Tibial nerve (tissue), 4 donors: ENCODE results near the gene DZANK1. TPM values are rescaled to one million over a fixed set of nuclear protein-coding genes. Genes with fewer than 3 reads are reported as not detected.
"Not testable (repeated sequence)": the region's sequence is repeated elsewhere in the genome, so short reads cannot be mapped to it uniquely, and the experiment has no call there.

Experiments
- DNase-seq, 2 donors: peaks; one replicate each; pipeline ENCODE4 v3.0.0-alpha.2; 2019; ENCODE audit warnings: low spot score in 2 of 2
- H3K27ac ChIP-seq, 4 donors: fragments of 200-600 bp; sonication (generic) in 3 of 4; one replicate each; pipeline ENCODE4 v1.5.1; 2017 to 2019; ENCODE audit warnings: mild to moderate bottlenecking in 1 of 4
- H3K27me3 ChIP-seq, 2 donors: fragments of 200-600 bp; sonication (generic) in 1 of 2; one replicate each; pipeline versions ENCODE4 v1.5.1 to v1.6.0; 2017 to 2019
- H3K36me3 ChIP-seq, 3 donors: fragments of 200-600 bp; sonication (generic); one replicate each; pipeline ENCODE4 v1.5.1; 2018 to 2019
- H3K4me1 ChIP-seq, 4 donors: fragments of 200-600 bp; sonication (generic) in 3 of 4; one replicate each; pipeline ENCODE4 v1.5.1; 2017 to 2019
- H3K4me3 ChIP-seq, 4 donors: fragments of 200-600 bp; sonication (generic) in 3 of 4; one replicate each; pipeline ENCODE4 v1.5.1; 2017 to 2019; ENCODE audit warnings: mild to moderate bottlenecking in 1 of 4, moderate library complexity in 1 of 4
- H3K9me3 ChIP-seq, 4 donors: fragments of 200-600 bp; sonication (generic) in 3 of 4; one replicate each; pipeline ENCODE4 v1.5.1; 2017 to 2019
- EP300 ChIP-seq, 2 donors: sonication (generic); formaldehyde crosslinking; IDR thresholded peaks; one replicate each; pipeline ENCODE4 v1.6.1; 2017; ENCODE audit warnings: antibody characterized with exemption in 2 of 2, mild to moderate bottlenecking in 1 of 2
- POLR2A ChIP-seq, 2 donors: fragments of 450-650 bp; IDR thresholded peaks; one replicate each; pipeline ENCODE4 v1.6.1; 2017; ENCODE audit warnings: antibody characterized with exemption in 2 of 2, mild to moderate bottlenecking in 2 of 2, moderate library complexity in 2 of 2
- WGBS, 2 donors: methylation state at CpG; one replicate each; pipeline ENCODE4 v1.1.5; 2018; 5-methylcytosine and 5-hydroxymethylcytosine counted together
- small RNA-seq: library from RNA; depleted of rRNA; stranded (forward); fragments of <200 nt; gene quantifications from one replicate; pipeline ENCODE3, GENCODE V24; 2016
- total RNA-seq, 4 donors: library from RNA; depleted of rRNA; stranded (reverse); fragments of >200 nt; gene quantifications; one replicate each; pipeline ENCODE4 v1.1.0, GENCODE V29; 2016
- TF ChIP-seq, protein P1 (sequence below), 5 experiments: fragments of 200-600 bp in 3 of 5; fragments of 450-650 bp in 2 of 5; sonication (generic) in 3 of 5; IDR thresholded peaks; one replicate each; pipeline ENCODE4 v1.5.1; 2016 to 2019; ENCODE audit warnings: antibody characterized with exemption in 5 of 5, mild to moderate bottlenecking in 3 of 5, moderate library complexity in 2 of 5

The DZANK1 gene
- total RNA-seq, 4 donors from 2014 or later = 1.6 to 4.2 (median 2.8) TPM

DNA sequence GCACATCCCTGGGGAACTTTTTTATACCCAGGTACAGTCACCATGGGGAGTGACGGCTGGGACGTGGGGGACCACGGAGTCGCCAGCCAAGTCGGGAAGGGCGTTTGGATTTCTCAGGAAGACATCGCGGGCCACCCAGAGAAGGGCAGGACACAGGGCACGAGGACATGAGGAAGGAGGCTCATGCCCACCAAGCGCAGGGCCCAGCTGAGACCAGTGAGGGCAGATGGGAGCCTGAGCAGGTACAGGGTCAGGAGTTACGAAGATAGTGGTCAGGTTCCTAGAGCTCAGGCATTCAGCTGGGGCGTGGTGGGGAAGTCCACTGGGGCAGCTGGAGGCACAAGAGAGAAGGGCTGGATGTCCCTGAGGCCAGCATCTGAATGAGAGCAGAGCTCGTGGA lies 103.9 kb downstream of the DZANK1 start:
- 92 to 93% methylated on average over 13 of the region's 13 CpGs for WGBS, 2 donors
- no peak for DNase-seq

DNA sequence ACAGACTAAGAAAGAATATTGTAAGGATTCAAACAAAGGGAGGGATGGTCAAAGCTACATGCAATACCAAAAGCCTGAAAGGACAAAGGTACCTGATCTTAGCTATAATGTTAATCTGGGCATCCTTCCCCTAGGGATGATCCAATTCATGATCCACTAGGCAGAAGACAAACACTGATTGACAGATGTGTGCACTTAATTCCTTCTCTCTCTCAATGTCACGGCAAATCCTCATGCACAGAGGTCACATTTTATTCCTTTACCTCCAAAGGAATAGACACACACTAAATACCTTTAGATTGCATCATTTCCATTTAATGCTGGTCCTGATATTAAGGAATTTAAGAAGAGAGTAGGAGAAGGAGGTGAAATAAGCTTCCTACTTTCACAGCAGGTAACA lies 105.2 kb downstream of the DZANK1 start:
- Histone ChIP-seq H3K36me3 (no peaks in the 10 kb centered on the region), H3K9me3 (no peaks in the 10 kb centered on the region), H3K27me3 (no peaks in the 10 kb centered on the region), H3K4me3 (no peak overlapping the region), H3K4me1 (no peaks in the 10 kb centered on the region), H3K27ac (no peak overlapping the region)
- 77 to 90% methylated on average over 1 of the region's 1 CpG for WGBS, 2 donors
- TF ChIP-seq, protein P1, sequence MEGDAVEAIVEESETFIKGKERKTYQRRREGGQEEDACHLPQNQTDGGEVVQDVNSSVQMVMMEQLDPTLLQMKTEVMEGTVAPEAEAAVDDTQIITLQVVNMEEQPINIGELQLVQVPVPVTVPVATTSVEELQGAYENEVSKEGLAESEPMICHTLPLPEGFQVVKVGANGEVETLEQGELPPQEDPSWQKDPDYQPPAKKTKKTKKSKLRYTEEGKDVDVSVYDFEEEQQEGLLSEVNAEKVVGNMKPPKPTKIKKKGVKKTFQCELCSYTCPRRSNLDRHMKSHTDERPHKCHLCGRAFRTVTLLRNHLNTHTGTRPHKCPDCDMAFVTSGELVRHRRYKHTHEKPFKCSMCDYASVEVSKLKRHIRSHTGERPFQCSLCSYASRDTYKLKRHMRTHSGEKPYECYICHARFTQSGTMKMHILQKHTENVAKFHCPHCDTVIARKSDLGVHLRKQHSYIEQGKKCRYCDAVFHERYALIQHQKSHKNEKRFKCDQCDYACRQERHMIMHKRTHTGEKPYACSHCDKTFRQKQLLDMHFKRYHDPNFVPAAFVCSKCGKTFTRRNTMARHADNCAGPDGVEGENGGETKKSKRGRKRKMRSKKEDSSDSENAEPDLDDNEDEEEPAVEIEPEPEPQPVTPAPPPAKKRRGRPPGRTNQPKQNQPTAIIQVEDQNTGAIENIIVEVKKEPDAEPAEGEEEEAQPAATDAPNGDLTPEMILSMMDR (IDR thresholded peaks at IDR 0.05) = no peak
- TF ChIP-seq EP300 (IDR thresholded peaks at IDR 0.05) (no peak), POLR2A (IDR thresholded peaks at IDR 0.05) (no peak)
- DNase-seq = no peak

More for the DNA sequence above, 103.9 kb downstream of the DZANK1 start:
- H3K9me3 ChIP-seq = no peaks in the 10 kb centered on the region
- H3K4me1 ChIP-seq = no peaks in the 10 kb centered on the region
- no peak overlapping the region for H3K27ac ChIP-seq
- TF ChIP-seq POLR2A (IDR thresholded peaks at IDR 0.05) = no peak
- TF ChIP-seq, protein P1 (IDR thresholded peaks at IDR 0.05) = no peak
- TF ChIP-seq EP300 (IDR thresholded peaks at IDR 0.05) = no peak
- H3K4me3 ChIP-seq = no peak overlapping the region
- H3K27me3 ChIP-seq = no peaks in the 10 kb centered on the region
- no peaks in the 10 kb centered on the region for H3K36me3 ChIP-seq

DNA sequence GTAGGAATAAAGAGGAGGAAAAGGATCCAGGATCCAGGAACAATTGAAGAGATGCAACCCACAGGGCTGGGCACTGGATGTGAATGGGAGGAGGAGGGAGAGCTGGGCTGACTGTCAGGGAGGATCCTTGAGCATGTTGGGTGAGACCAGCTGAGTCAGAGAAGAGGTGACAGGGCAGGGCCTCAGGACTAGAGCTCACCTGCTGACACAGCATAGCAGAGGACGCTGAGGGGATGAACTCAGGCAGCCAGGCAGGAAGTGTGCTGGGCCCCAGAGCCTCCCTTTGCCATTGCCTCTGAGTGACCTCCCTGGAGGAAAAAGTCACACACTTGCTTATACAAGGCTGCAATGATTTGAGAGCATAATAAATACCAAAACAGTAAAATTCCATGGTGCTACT lies 106.2 kb downstream of the DZANK1 start:
- no peaks in the 10 kb centered on the region for H3K27me3 ChIP-seq
- no peak overlapping the region for H3K4me3 ChIP-seq
- WGBS, 2 donors = 9 to 24% methylated on average over 1 of the region's 1 CpG
- H3K4me1 ChIP-seq = no peaks in the 10 kb centered on the region
- DNase-seq = no peak
- no peak overlapping the region for H3K27ac ChIP-seq
- peaks cover 0 to 4% (median 0%) of the 10 kb centered on the region in 4 donors for H3K9me3 ChIP-seq
- H3K36me3 ChIP-seq = no peaks in the 10 kb centered on the region
- TF ChIP-seq EP300 (IDR thresholded peaks at IDR 0.05) (no peak), POLR2A (IDR thresholded peaks at IDR 0.05) (no peak)
- TF ChIP-seq, protein P1 (IDR thresholded peaks at IDR 0.05) = no peak

DNA sequence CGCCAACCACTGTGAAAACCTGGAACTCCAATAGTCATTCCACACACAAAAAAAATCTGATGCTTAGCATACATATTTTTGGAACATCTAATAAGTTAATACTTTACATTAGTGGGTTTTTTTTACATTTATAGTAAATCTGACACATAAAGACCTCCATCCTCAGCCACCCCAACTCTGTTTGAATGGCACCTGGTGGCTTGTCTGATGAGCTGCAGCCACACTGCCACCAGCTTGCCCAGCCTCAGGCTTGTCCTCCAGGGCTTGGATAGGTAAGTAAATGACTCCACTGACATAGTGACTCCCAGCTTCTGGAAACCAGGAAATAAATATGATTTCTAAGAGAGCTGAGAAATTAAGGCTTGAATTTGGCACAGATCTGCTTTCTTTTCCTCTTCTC lies 107.0 kb downstream of the DZANK1 start:
- WGBS, 2 donors = 91 to 95% methylated on average over 1 of the region's 1 CpG
- TF ChIP-seq POLR2A (IDR thresholded peaks at IDR 0.05) (no peak), EP300 (IDR thresholded peaks at IDR 0.05) (no peak)
- TF ChIP-seq, protein P1 (IDR thresholded peaks at IDR 0.05) = no peak
- no peak overlapping the region for H3K4me3 ChIP-seq
- no peaks in the 10 kb centered on the region for H3K36me3 ChIP-seq
- peaks cover 0 to 9% (median 0%) of the 10 kb centered on the region in 4 donors for H3K9me3 ChIP-seq
- no peak overlapping the region for H3K27ac ChIP-seq
- H3K4me1 ChIP-seq = no peaks in the 10 kb centered on the region
- DNase-seq = no peak
- no peaks in the 10 kb centered on the region for H3K27me3 ChIP-seq

DNA sequence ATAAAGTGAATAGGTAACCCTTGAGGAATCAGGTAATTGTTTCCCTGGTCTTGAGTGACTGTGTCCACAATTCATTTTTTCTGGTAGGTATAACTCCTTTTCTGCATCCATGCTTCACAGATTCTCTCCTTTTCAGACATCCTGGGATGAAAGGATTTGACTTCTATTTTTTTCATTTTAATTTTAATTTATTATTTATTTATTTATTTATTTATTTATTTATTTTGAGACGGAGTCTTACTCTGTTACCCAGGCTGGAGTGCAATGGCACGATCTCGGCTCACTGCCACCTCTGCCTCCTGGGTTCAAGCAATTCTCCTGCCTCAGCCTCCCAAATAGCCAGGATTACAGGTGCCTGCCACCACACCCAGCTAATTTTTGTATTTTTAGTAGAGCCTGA lies 117.1 kb downstream of the DZANK1 start:
- WGBS, 2 donors = 60 to 63% methylated on average over 3 of the region's 3 CpGs
- H3K4me1 ChIP-seq, DNase-seq, H3K27me3 ChIP-seq, H3K27ac ChIP-seq, H3K9me3 ChIP-seq, H3K4me3 ChIP-seq, H3K36me3 ChIP-seq: not testable (repeated sequence)

Small RNA genes within 50 kb of the gene (small RNA-seq; reads per million reads assigned to genes)
- gene MIR3192 (not detected), gene RNA5SP476 (not detected)

Other genes starting within 250 kb of the DZANK1 start
- gene ZNF133, start 178.5 kb downstream of the DZANK1 start, total RNA-seq = 10 to 100 TPM; 17.3 to 26.4 (median 22.4) TPM
- gene POLR3F, start 360 bp upstream of the DZANK1 start, total RNA-seq = 10 to 100 TPM in 1 of 4 donors, 1 to 10 TPM in 3; 4.5 to 10.1 (median 7.7) TPM
- 10 to 100 TPM in 3 of 4 donors, 1 to 10 TPM in 1; 7.6 to 17.0 (median 12.2) TPM for gene RBBP9, start 30.2 kb upstream of the DZANK1 start, total RNA-seq
- gene SEC23B, start 40.9 kb upstream of the DZANK1 start, total RNA-seq = 10 to 100 TPM; 21.4 to 48.1 (median 30.5) TPM
- 100 to 1,000 TPM in 1 of 4 donors, 10 to 100 TPM in 3; 93.9 to 139 (median 98.2) TPM for gene SMIM26, start 100.4 kb upstream of the DZANK1 start, total RNA-seq
- 10 to 100 TPM; 31.0 to 49.8 (median 39.7) TPM for gene DTD1, start 121.0 kb upstream of the DZANK1 start, total RNA-seq